Neural progenitor cell (in vitro differentiated cells): ENCODE data around the gene SS18L1.

Experiments used
- EZH2 ChIP-seq: fragments of 200-600 bp; sonication (generic); IDR thresholded peaks from 2 replicates; pipeline ENCODE4 v1.6.1; 2017; ENCODE audit warnings: antibody characterized with exemption, mild to moderate bottlenecking, moderate library complexity
- EZH2phosphoT487 ChIP-seq: fragments of 200-600 bp; sonication (generic); IDR thresholded peaks from 2 replicates; pipeline ENCODE4 v1.6.1; 2017; ENCODE audit warnings: antibody characterized with exemption
- TF ChIP-seq, protein P1 (sequence below): fragments of 200-600 bp; sonication (generic); IDR thresholded peaks from 2 replicates; pipeline ENCODE4 v1.5.1; 2017; ENCODE audit warnings: antibody characterized with exemption, mild to moderate bottlenecking

DNA sequence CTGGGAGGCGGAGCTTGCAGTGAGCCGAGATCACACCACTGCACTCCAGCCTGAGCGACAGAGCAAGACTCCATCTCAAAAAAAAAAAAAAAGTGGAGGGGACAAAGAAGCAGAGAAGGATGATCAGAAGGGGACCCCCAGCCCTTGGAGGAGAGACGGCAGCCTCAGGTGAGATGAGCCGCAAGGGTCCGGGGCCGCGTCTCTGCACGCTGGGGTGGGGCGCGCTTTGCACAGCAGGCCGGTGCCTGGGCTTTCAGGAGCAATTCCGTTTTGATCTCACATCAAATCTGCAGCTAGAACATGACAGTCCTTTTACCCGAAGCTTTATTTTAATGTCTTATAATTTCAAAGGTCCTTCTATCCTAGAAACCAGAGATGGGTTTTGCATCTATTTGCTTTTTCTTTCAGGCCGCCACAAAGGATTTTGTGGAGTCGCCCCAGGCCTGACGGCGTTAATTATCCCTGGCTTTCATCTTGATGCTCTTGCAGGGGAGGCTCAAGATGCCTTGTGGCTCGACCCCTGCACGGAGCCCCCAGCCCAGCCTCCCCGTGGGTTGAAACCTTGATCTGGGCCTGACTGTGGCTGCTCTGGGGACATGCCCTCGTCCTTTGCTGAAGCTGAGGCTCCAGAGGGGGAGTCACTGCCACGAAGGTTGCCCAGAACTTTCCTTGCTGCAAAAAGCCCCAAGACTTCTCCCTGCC, 59.3 kb downstream of the SS18L1 start:
- TF ChIP-seq EZH2phosphoT487 (no peak), EZH2 (no peak)
- TF ChIP-seq, protein P1, sequence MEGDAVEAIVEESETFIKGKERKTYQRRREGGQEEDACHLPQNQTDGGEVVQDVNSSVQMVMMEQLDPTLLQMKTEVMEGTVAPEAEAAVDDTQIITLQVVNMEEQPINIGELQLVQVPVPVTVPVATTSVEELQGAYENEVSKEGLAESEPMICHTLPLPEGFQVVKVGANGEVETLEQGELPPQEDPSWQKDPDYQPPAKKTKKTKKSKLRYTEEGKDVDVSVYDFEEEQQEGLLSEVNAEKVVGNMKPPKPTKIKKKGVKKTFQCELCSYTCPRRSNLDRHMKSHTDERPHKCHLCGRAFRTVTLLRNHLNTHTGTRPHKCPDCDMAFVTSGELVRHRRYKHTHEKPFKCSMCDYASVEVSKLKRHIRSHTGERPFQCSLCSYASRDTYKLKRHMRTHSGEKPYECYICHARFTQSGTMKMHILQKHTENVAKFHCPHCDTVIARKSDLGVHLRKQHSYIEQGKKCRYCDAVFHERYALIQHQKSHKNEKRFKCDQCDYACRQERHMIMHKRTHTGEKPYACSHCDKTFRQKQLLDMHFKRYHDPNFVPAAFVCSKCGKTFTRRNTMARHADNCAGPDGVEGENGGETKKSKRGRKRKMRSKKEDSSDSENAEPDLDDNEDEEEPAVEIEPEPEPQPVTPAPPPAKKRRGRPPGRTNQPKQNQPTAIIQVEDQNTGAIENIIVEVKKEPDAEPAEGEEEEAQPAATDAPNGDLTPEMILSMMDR = no peak
